Spleen (tissue), 7 donors: ENCODE results near the gene STEAP3.

Experiments
- POLR2A ChIP-seq, 3 donors: fragments of 450-650 bp; IDR thresholded peaks; one replicate each; pipeline ENCODE4 v1.5.1; 2017; ENCODE audit warnings: antibody characterized with exemption in 3 of 3, mild to moderate bottlenecking in 1 of 3
- POLR2AphosphoS5 ChIP-seq, 3 donors: sonication (generic); formaldehyde crosslinking; IDR thresholded peaks; one replicate each; pipeline ENCODE4 v1.5.1; 2017; ENCODE audit warnings: antibody characterized with exemption in 3 of 3
- TF ChIP-seq, protein P1 (sequence below), 11 experiments: fragments of 200-600 bp in 7 of 11; fragments of 450-650 bp in 4 of 11; sonication (generic) in 4 of 11; IDR thresholded peaks in 8 of 11; conservative IDR thresholded peaks in 3 of 11; 1 replicate in 7 of 11; 2 replicates in 4 of 11; pipeline versions ENCODE4 v1.4.0 to v1.8.0; 2016 to 2021; ENCODE audit warnings: antibody characterized with exemption in 11 of 11, inconsistent platforms in 4 of 11, mild to moderate bottlenecking in 1 of 11
- donor health status: DM: no; HTN: no; CAD: no; lungs with moderate emphysema.
- donor health status: DM: no; HTN: no; CAD: no.
- donor health status: DM: no; HTN: no; CAD: no.

DNA sequence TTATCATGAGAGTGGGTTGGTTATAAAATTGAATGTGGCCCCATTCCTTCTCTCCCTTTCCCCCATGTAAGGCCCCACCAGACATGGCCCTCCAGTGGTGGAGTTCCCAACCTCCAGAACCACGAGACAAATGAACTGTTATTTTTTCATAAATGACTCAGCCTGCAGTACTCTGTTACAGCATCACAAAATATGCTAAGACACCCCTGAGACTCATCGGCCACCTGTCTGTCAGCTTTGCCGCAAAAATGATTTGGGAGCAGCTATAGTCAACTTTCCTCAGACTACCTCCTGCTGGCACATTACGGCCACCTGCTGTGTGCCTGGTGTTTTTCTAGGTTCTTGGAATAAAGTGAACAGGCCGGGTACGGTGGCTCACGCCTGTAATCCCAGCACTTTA lies 43.6 kb upstream of the STEAP3 start:
- TF ChIP-seq POLR2AphosphoS5 (IDR thresholded peaks at IDR 0.05) (no peak), POLR2A (IDR thresholded peaks at IDR 0.05) (no peak)
- TF ChIP-seq, protein P1, sequence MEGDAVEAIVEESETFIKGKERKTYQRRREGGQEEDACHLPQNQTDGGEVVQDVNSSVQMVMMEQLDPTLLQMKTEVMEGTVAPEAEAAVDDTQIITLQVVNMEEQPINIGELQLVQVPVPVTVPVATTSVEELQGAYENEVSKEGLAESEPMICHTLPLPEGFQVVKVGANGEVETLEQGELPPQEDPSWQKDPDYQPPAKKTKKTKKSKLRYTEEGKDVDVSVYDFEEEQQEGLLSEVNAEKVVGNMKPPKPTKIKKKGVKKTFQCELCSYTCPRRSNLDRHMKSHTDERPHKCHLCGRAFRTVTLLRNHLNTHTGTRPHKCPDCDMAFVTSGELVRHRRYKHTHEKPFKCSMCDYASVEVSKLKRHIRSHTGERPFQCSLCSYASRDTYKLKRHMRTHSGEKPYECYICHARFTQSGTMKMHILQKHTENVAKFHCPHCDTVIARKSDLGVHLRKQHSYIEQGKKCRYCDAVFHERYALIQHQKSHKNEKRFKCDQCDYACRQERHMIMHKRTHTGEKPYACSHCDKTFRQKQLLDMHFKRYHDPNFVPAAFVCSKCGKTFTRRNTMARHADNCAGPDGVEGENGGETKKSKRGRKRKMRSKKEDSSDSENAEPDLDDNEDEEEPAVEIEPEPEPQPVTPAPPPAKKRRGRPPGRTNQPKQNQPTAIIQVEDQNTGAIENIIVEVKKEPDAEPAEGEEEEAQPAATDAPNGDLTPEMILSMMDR (IDR thresholded peaks at IDR 0.05 in 8 of 11, conservative IDR thresholded peaks at IDR 0.05 in 3 of 11): no peak
